HepG2 (cell line): ENCODE measurements around the gene MINDY3. TPM values are rescaled to one million over a fixed set of nuclear protein-coding genes. Genes with fewer than 3 reads are reported as not detected.

Experiments used
- ATAC-seq: fragments of 200-7000 bp; cut with Tn5 transposase; 3 replicates; pipeline ENCODE4 v1.9.1; 2020; ENCODE audit warnings: mild to moderate bottlenecking, moderate library complexity
- BruUV-seq: library from RNA; stranded (reverse); fragments of 400-500 nt; replicated peaks from 2 replicates; lab custom pipeline; 2021; lab: Mats Ljungman, UMichigan
- CTCF ChIA-PET: fragments of 300-600 bp; formaldehyde crosslinking; extraction: SDS; loops from one replicate; lab custom pipeline; 2021; ENCODE audit warnings: low total read pairs, inconsistent platforms, low intra/inter-chr PET ratio; lab: Yijun Ruan, JAX
- POLR2A ChIA-PET: fragments of 350-600 bp; sonication (Branson Sonifier 250); formaldehyde crosslinking; loops from one replicate; lab custom pipeline; 2020; ENCODE audit warnings: antibody characterized with exemption, inconsistent platforms; lab: Yijun Ruan, JAX
- DNase-seq: peaks from one replicate; pipeline ENCODE4 v3.0.0-alpha.2; 2015; ENCODE audit warnings: low spot score
- FAIRE-seq: peaks from 3 replicates; lab custom pipeline; 2011; peaks lifted over from hg19 to GRCh38; lab: Jason Lieb, UNC
- H2AFZ ChIP-seq: one replicate; pipeline ENCODE4 v1.6.1; 2011; ENCODE audit warnings: low read length, inconsistent platforms
- H3K27ac ChIP-seq: fragments of 300-600 bp; 3 replicates; pipeline ENCODE4 v1.8.0; 2011; ENCODE audit warnings: mixed run types, mild to moderate bottlenecking, mixed read lengths, low read length, inconsistent platforms; ENCODE audit not compliant: insufficient read depth; ENCODE audit errors: extremely low read length
- H3K27me3 ChIP-seq, 2 experiments: fragments of 200-600 bp in 1 of 2; 2 replicates in 1 of 2; 3 replicates in 1 of 2; pipeline versions ENCODE4 v1.6.0 to v1.8.0; 2011; ENCODE audit warnings: low read length in 2 of 2, mild to moderate bottlenecking in 2 of 2, moderate library complexity in 2 of 2, inconsistent platforms in 1 of 2; ENCODE audit not compliant: insufficient read depth in 2 of 2, control insufficient read depth in 1 of 2
- H3K36me3 ChIP-seq, 2 experiments: fragments of 200-600 bp in 1 of 2; replicated peaks in 1 of 2; 2 replicates in 1 of 2; 3 replicates in 1 of 2; pipeline versions ENCODE4 v1.5.1 to v1.8.0; 2011; ENCODE audit warnings: low read length in 2 of 2, inconsistent platforms in 1 of 2; ENCODE audit not compliant: insufficient read depth in 2 of 2, control insufficient read depth in 1 of 2
- H3K4me1 ChIP-seq: 2 replicates; pipeline ENCODE4 v1.5.1; 2012; ENCODE audit warnings: low read length, inconsistent platforms; ENCODE audit not compliant: insufficient read depth
- H3K4me2 ChIP-seq: 2 replicates; pipeline ENCODE4 v1.6.0; 2011; ENCODE audit warnings: low read depth, low read length, inconsistent platforms
- H3K4me3 ChIP-seq, 3 experiments: fragments of 200-600 bp in 1 of 3; sonication (generic), shearing (Covaris generic) in 1 of 3; replicated peaks in 1 of 3; 2 replicates each; pipeline ENCODE4 v1.5.1; 2011 to 2016; ENCODE audit warnings: low read length in 3 of 3, inconsistent platforms in 2 of 3, low read depth in 2 of 3, mild to moderate bottlenecking in 2 of 3, control low read depth in 1 of 3, mixed read lengths in 1 of 3; ENCODE audit not compliant: insufficient read depth in 1 of 3
- H3K79me2 ChIP-seq: one replicate; pipeline ENCODE4 v1.6.1; 2011; ENCODE audit warnings: low read length, inconsistent platforms; ENCODE audit not compliant: insufficient read depth
- H3K9ac ChIP-seq: 2 replicates; pipeline ENCODE4 v1.6.0; 2011; ENCODE audit warnings: mild to moderate bottlenecking, low read depth, low read length, inconsistent platforms; ENCODE audit not compliant: insufficient read depth
- H3K9me3 ChIP-seq: 2 replicates; pipeline ENCODE4 v1.5.1; 2012; ENCODE audit warnings: mild to moderate bottlenecking, low read length
- H4K20me1 ChIP-seq: 2 replicates; pipeline ENCODE4 v1.6.0; 2011; ENCODE audit warnings: inconsistent platforms, mild to moderate bottlenecking, low read length, moderate library complexity; ENCODE audit not compliant: insufficient read depth
- DPF2 ChIP-seq: sonication (generic); formaldehyde crosslinking; IDR thresholded peaks from 2 replicates; pipeline ENCODE4 v1.4.0; 2020; ENCODE audit warnings: mild to moderate bottlenecking, low read depth, missing genetic modification reagents, borderline replicate concordance
- ELF1 ChIP-seq: sonication (generic); formaldehyde crosslinking; IDR thresholded peaks from 2 replicates; pipeline ENCODE4 v1.4.0; 2020; ENCODE audit warnings: missing genetic modification reagents
- FOXA3 ChIP-seq: IDR thresholded peaks from 2 replicates; pipeline ENCODE4 v1.6.1; 2016; ENCODE audit warnings: missing genetic modification reagents, missing compliant biosample characterization
- FUBP1 ChIP-seq: sonication (generic); formaldehyde crosslinking; IDR thresholded peaks from 2 replicates; pipeline ENCODE4 v1.5.1; 2020; ENCODE audit warnings: missing genetic modification reagents, mild to moderate bottlenecking, borderline replicate concordance
- NR2C2 ChIP-seq: sonication (generic); formaldehyde crosslinking; IDR thresholded peaks from 2 replicates; pipeline ENCODE4 v1.4.0; 2020; ENCODE audit warnings: missing genetic modification reagents, mild to moderate bottlenecking, moderate library complexity, borderline replicate concordance
- RFX5 ChIP-seq: IDR thresholded peaks from 2 replicates; pipeline ENCODE4 v1.6.1; 2011; ENCODE audit warnings: low read depth, low read length, improper control_type of control experiment
- in situ Hi-C: cut with HindIII; loops from 2 replicates; pipeline ENCODE4 v1.10.0; 2017; ENCODE audit warnings: low pct_unique_long_range_greater_than_20kb; ENCODE audit not compliant: extremely low pct_ligation_motif_present
- intact Hi-C: fragments of 100-400 bp; cut with micrococcal nuclease; formaldehyde crosslinking; loops from one replicate; pipeline ENCODE4 v1.10.0; 2022; ENCODE audit not compliant: unreplicated experiment
- polyA plus RNA-seq, 8 experiments: library from polyadenylated mRNA; depleted of rRNA in 3 of 8; stranded (reverse) in 7 of 8; unstranded in 1 of 8; fragments of >200 nt; fragmentation: Illumina TruSeq in 4 of 8; extraction: Trizol in 4 of 8; gene quantifications; 2 replicates each; pipeline versions ENCODE4 v1.2.1 to v1.2.3, GENCODE V29; 2011 to 2016; ENCODE audit warnings: low read depth in 4 of 8, missing spikeins in 1 of 8, mixed read lengths in 1 of 8; ENCODE audit not compliant: insufficient read depth in 1 of 8
- total RNA-seq, 5 experiments: library from RNA; depleted of rRNA; stranded (reverse); fragments of >200 nt; fragmentation: Illumina TruSeq; extraction: Trizol; gene quantifications; 2 replicates each; pipeline ENCODE4 v1.2.3, GENCODE V29; 2016; ENCODE audit warnings: low read depth in 1 of 5
- TF ChIP-seq, protein P1 (sequence below): sonication (generic); formaldehyde crosslinking; IDR thresholded peaks from 2 replicates; pipeline ENCODE4 v1.8.1; 2023; ENCODE audit warnings: mild to moderate bottlenecking, moderate library complexity, missing genetic modification reagents
- TF ChIP-seq, protein P2 (sequence below): sonication (generic); formaldehyde crosslinking; IDR thresholded peaks from 2 replicates; pipeline ENCODE4 v1.5.0; 2020; ENCODE audit warnings: missing genetic modification reagents

The MINDY3 gene
- total and polyA plus RNA-seq, 2 of the 13 experiments (the other 11 are each of a cell fraction or from before 2014, with no cell fraction given), result 6.4 to 17.5 TPM

DNA sequence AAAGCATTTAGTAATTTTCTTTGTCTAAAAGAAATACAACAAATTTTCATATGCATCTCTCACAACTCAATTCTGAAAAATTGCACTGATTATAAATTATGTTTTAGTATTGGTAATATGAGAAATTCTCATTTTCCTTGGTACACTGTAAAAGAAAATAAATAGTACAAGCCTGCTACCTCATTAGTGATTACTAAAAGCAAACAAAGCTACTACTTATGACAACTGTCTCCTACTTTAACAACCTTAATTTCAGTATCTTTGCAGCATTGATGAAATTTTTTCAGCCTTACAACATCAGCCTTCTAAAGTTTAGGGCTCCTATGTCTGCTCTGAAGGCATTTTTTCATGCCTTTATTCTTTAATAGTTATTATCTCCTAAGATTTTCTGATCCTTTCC lies 65.7 kb downstream of the MINDY3 start:
- no peak overlapping the region for H3K9ac ChIP-seq
- no TSS peak for BruUV-seq
- H3K27ac ChIP-seq, result no peak overlapping the region
- no peak for ATAC-seq
- POLR2A ChIA-PET, result no interaction called here
- CTCF ChIA-PET, result no interaction called here
- H3K4me3 ChIP-seq, result no peak overlapping the region
- no peaks in the 10 kb centered on the region for H3K79me2 ChIP-seq
- in situ Hi-C loops, result no loop called here
- H3K4me1 ChIP-seq, result no peaks in the 10 kb centered on the region; the same call in 1 of the 2 replicates
- no peak overlapping the region for H3K4me2 ChIP-seq
- H3K36me3 ChIP-seq, result no peaks in the 10 kb centered on the region; a peak in 4 of 5 replicates
- intact Hi-C loops, result no loop called here
- H3K9me3 ChIP-seq, result no peaks in the 10 kb centered on the region
- TF ChIP-seq, protein P1, sequence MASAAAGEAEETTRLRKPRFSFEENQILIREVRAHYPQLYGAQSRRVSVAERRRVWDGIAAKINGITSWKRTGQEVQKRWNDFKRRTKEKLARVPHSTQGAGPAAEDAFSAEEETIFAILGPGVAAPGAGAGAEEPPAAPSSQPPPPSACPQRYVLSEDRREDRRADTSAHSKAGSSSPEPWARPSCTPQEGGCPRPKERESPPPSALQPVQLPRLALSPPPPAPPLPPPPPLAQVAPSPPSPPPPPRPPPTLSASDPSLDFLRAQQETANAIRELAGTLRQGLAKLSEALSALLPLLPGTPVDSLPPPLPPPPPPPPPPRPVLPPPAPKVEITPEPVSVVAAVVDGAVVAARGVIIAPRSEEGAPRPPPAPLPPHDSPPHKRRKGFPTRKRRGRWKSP (CRISPR knock-in tag), result no peak
- TF ChIP-seq FOXA3 (CRISPR knock-in tag), result no peak
- TF ChIP-seq, protein P2, sequence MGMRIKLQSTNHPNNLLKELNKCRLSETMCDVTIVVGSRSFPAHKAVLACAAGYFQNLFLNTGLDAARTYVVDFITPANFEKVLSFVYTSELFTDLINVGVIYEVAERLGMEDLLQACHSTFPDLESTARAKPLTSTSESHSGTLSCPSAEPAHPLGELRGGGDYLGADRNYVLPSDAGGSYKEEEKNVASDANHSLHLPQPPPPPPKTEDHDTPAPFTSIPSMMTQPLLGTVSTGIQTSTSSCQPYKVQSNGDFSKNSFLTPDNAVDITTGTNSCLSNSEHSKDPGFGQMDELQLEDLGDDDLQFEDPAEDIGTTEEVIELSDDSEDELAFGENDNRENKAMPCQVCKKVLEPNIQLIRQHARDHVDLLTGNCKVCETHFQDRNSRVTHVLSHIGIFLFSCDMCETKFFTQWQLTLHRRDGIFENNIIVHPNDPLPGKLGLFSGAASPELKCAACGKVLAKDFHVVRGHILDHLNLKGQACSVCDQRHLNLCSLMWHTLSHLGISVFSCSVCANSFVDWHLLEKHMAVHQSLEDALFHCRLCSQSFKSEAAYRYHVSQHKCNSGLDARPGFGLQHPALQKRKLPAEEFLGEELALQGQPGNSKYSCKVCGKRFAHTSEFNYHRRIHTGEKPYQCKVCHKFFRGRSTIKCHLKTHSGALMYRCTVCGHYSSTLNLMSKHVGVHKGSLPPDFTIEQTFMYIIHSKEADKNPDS, result no peak
- no peak for TF ChIP-seq FUBP1
- no peak for TF ChIP-seq DPF2 (CRISPR knock-in tag)
- TF ChIP-seq RFX5, result no peak
- TF ChIP-seq NR2C2 (CRISPR knock-in tag), result no peak
- no peak for TF ChIP-seq ELF1 (CRISPR knock-in tag)
- no peak for DNase-seq
- no peaks in the 10 kb centered on the region for H3K27me3 ChIP-seq
- no peaks in the 10 kb centered on the region for H4K20me1 ChIP-seq
- H2AFZ ChIP-seq, result no peak overlapping the region
- FAIRE-seq, result no peak
